Upper lobe of left lung (tissue), 4 donors: Measurements from ENCODE around the gene MEMO1.
"Not testable (repeated sequence)": the region's sequence is repeated elsewhere in the genome, so short reads cannot be mapped to it uniquely, and the experiment has no call there.

Experiments used
- CTCF ChIP-seq, 6 experiments: fragments of 450-650 bp in 4 of 6; fragments of 200-600 bp in 2 of 6; sonication (generic) in 2 of 6; IDR thresholded peaks; one replicate each; pipeline ENCODE4 v1.5.1; 2016 to 2019; ENCODE audit warnings: antibody characterized with exemption in 6 of 6
- POLR2A ChIP-seq, 4 donors: fragments of 450-650 bp; IDR thresholded peaks; one replicate each; pipeline ENCODE4 v1.5.1; 2016 to 2017; ENCODE audit warnings: antibody characterized with exemption in 4 of 4, mild to moderate bottlenecking in 2 of 4

DNA sequence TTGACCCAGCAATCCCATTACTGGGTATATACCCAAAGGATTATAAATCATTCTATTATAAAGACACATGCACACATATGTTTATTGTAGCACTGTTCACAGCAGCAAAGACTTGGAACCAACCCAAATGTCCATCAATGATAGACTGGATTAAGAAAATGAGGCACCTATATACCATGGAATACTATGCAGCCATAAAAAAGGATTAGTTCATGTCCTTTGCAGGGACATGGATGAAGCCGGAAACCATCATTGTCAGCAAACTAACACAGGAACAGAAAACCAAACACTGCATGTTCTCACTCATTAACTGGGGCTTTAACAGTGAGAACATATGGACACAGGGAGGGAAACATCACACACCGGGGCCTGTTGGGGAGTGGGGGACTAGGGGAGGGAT lies 110.7 kb downstream of the MEMO1 start:
- not testable (repeated sequence) for TF ChIP-seq POLR2A, CTCF (IDR thresholded peaks at IDR 0.05)
